ENCODE results near the gene JCAD.

Gene JCAD

GRCh38 chr10:30048768-30049517, 10.4 kb downstream of the JCAD start:
- H3K79me2 ChIP-seq (ENCODE audit: control insufficient read depth, insufficient read depth, low read length, poor library complexity), result peaks cover 2% of the 10 kb centered on the region
- no peak overlapping the region for H3K9ac ChIP-seq (ENCODE audit: low read length)
- H2BK12ac ChIP-seq (ENCODE audit: low read length), result no peak overlapping the region
- H3K4me3 ChIP-seq (ENCODE audit: low read depth, low read length), result no peak overlapping the region
- peaks cover 4 to 17% of the 10 kb centered on the region in 2 experiments for H3K36me3 ChIP-seq (ENCODE audit: control insufficient read depth in 1 of 2, insufficient read depth in 2 of 2, low read length in 2 of 2)
- no peak overlapping the region for H4K12ac ChIP-seq (ENCODE audit: low read depth, low read length)
- H3K9me3 ChIP-seq (ENCODE audit: insufficient read depth, low read depth, low read length), result no peaks in the 10 kb centered on the region
- H2BK5ac ChIP-seq (ENCODE audit: low read depth, low read length, poor library complexity), result no peak overlapping the region
- no peak overlapping the region for H3K27ac ChIP-seq (ENCODE audit: low read depth, low read length)
- H3K14ac ChIP-seq (ENCODE audit: low read length), result no peak overlapping the region
- H2BK120ac ChIP-seq (ENCODE audit: insufficient read depth, low read length, poor library complexity), result no peak overlapping the region
- no peak for DNase-seq
- WGBS (ENCODE audit: extremely low coverage, insufficient coverage, insufficient read length), result no CpG with 5 or more reads among the region's 18 CpGs
- no peak overlapping the region for H2AFZ ChIP-seq (ENCODE audit: insufficient read depth, low read length, poor library complexity)
- no peak overlapping the region for H3K4me2 ChIP-seq (ENCODE audit: low read length)
- no peak overlapping the region for H3K18ac ChIP-seq (ENCODE audit: low read length)
- H3K4ac ChIP-seq (ENCODE audit: low read depth, low read length), result no peak overlapping the region
- H3K23ac ChIP-seq (ENCODE audit: low read length), result no peak overlapping the region
- no peaks in the 10 kb centered on the region for H3K79me1 ChIP-seq (ENCODE audit: low read length)
- H3K4me1 ChIP-seq (ENCODE audit: control insufficient read depth in 1 of 2, insufficient read depth in 2 of 2, low read length in 2 of 2), result no peaks in the 10 kb centered on the region
- no peaks in the 10 kb centered on the region for H3K27me3 ChIP-seq (ENCODE audit: insufficient read depth, low read length)
- H4K91ac ChIP-seq (ENCODE audit: low read depth, low read length), result no peak overlapping the region
- H4K8ac ChIP-seq (ENCODE audit: low read depth, low read length), result no peak overlapping the region
- no peak overlapping the region for H2AK5ac ChIP-seq (ENCODE audit: low read length)

- no peak overlapping the region for H3K9ac ChIP-seq (ENCODE audit: low read length)
- no peak overlapping the region for H2BK12ac ChIP-seq (ENCODE audit: low read length)
- no peak overlapping the region for H3K18ac ChIP-seq (ENCODE audit: low read length)
- no peak overlapping the region for H3K4me2 ChIP-seq (ENCODE audit: low read length)
- H4K12ac ChIP-seq (ENCODE audit: low read depth, low read length), result no peak overlapping the region
- H3K27me3 ChIP-seq (ENCODE audit: insufficient read depth, low read length), result no peaks in the 10 kb centered on the region
- H4K8ac ChIP-seq (ENCODE audit: low read depth, low read length), result no peak overlapping the region
- no CpG with 5 or more reads among the region's 11 CpGs for WGBS (ENCODE audit: extremely low coverage, insufficient coverage, insufficient read length)
- peaks cover 2% of the 10 kb centered on the region for H3K79me2 ChIP-seq (ENCODE audit: control insufficient read depth, insufficient read depth, low read length, poor library complexity)
- H2AFZ ChIP-seq (ENCODE audit: insufficient read depth, low read length, poor library complexity), result no peak overlapping the region
- no peak overlapping the region for H3K23ac ChIP-seq (ENCODE audit: low read length)
- H3K4me1 ChIP-seq (ENCODE audit: control insufficient read depth in 1 of 2, insufficient read depth in 2 of 2, low read length in 2 of 2), result no peaks in the 10 kb centered on the region
- H4K91ac ChIP-seq (ENCODE audit: low read depth, low read length), result no peak overlapping the region
- DNase-seq, result no peak
- no peaks in the 10 kb centered on the region for H3K9me3 ChIP-seq (ENCODE audit: insufficient read depth, low read depth, low read length)
- no peaks in the 10 kb centered on the region for H3K79me1 ChIP-seq (ENCODE audit: low read length)
- H3K4me3 ChIP-seq (ENCODE audit: low read depth, low read length), result no peak overlapping the region
- no peak overlapping the region for H2BK120ac ChIP-seq (ENCODE audit: insufficient read depth, low read length, poor library complexity)
- no peak overlapping the region for H3K14ac ChIP-seq (ENCODE audit: low read length)
- peaks cover 4 to 17% of the 10 kb centered on the region in 2 experiments for H3K36me3 ChIP-seq (ENCODE audit: control insufficient read depth in 1 of 2, insufficient read depth in 2 of 2, low read length in 2 of 2)
- H2BK5ac ChIP-seq (ENCODE audit: low read depth, low read length, poor library complexity), result no peak overlapping the region
- H3K27ac ChIP-seq (ENCODE audit: low read depth, low read length), result no peak overlapping the region
- H3K4ac ChIP-seq (ENCODE audit: low read depth, low read length), result no peak overlapping the region
- no peak overlapping the region for H2AK5ac ChIP-seq (ENCODE audit: low read length)
Observed at GRCh38 chr10:30047924-30048531, 11.4 kb downstream of the JCAD start.

- no peak overlapping the region for H2BK5ac ChIP-seq (ENCODE audit: low read depth, low read length, poor library complexity)
- H2BK120ac ChIP-seq (ENCODE audit: insufficient read depth, low read length, poor library complexity), result no peak overlapping the region
- peaks cover 2% of the 10 kb centered on the region for H3K79me2 ChIP-seq (ENCODE audit: control insufficient read depth, insufficient read depth, low read length, poor library complexity)
- no peak overlapping the region for H4K8ac ChIP-seq (ENCODE audit: low read depth, low read length)
- no peaks in the 10 kb centered on the region for H3K79me1 ChIP-seq (ENCODE audit: low read length)
- H3K27me3 ChIP-seq (ENCODE audit: insufficient read depth, low read length), result no peaks in the 10 kb centered on the region
- H2AK5ac ChIP-seq (ENCODE audit: low read length), result no peak overlapping the region
- no peak overlapping the region for H2AFZ ChIP-seq (ENCODE audit: insufficient read depth, low read length, poor library complexity)
- H3K14ac ChIP-seq (ENCODE audit: low read length), result no peak overlapping the region
- no peak overlapping the region for H3K4me3 ChIP-seq (ENCODE audit: low read depth, low read length)
- H3K9me3 ChIP-seq (ENCODE audit: insufficient read depth, low read depth, low read length), result no peaks in the 10 kb centered on the region
- H4K12ac ChIP-seq (ENCODE audit: low read depth, low read length), result no peak overlapping the region
- no peaks in the 10 kb centered on the region for H3K4me1 ChIP-seq (ENCODE audit: control insufficient read depth in 1 of 2, insufficient read depth in 2 of 2, low read length in 2 of 2)
- H3K9ac ChIP-seq (ENCODE audit: low read length), result no peak overlapping the region
- WGBS (ENCODE audit: extremely low coverage, insufficient coverage, insufficient read length), result no CpG with 5 or more reads among the region's 21 CpGs
- H3K4me2 ChIP-seq (ENCODE audit: low read length), result no peak overlapping the region
- no peak overlapping the region for H3K27ac ChIP-seq (ENCODE audit: low read depth, low read length)
- DNase-seq, result no peak
- H3K36me3 ChIP-seq (ENCODE audit: control insufficient read depth in 1 of 2, insufficient read depth in 2 of 2, low read length in 2 of 2), result peaks cover 4 to 17% of the 10 kb centered on the region in 2 experiments
- H3K4ac ChIP-seq (ENCODE audit: low read depth, low read length), result no peak overlapping the region
- no peak overlapping the region for H2BK12ac ChIP-seq (ENCODE audit: low read length)
- no peak overlapping the region for H3K23ac ChIP-seq (ENCODE audit: low read length)
- no peak overlapping the region for H3K18ac ChIP-seq (ENCODE audit: low read length)
- no peak overlapping the region for H4K91ac ChIP-seq (ENCODE audit: low read depth, low read length)
Observed at GRCh38 chr10:30047430-30047829, 12.0 kb downstream of the JCAD start.

- H3K18ac ChIP-seq (ENCODE audit: low read length), result no peak overlapping the region
- no peak overlapping the region for H4K91ac ChIP-seq (ENCODE audit: low read depth, low read length)
- H3K79me1 ChIP-seq (ENCODE audit: low read length), result no peaks in the 10 kb centered on the region
- no peak overlapping the region for H2BK12ac ChIP-seq (ENCODE audit: low read length)
- H3K14ac ChIP-seq (ENCODE audit: low read length), result no peak overlapping the region
- H3K27me3 ChIP-seq (ENCODE audit: insufficient read depth, low read length), result no peaks in the 10 kb centered on the region
- no peak overlapping the region for H2BK120ac ChIP-seq (ENCODE audit: insufficient read depth, low read length, poor library complexity)
- no peak overlapping the region for H3K4me3 ChIP-seq (ENCODE audit: low read depth, low read length)
- no peak overlapping the region for H3K9ac ChIP-seq (ENCODE audit: low read length)
- H3K23ac ChIP-seq (ENCODE audit: low read length), result no peak overlapping the region
- H3K27ac ChIP-seq (ENCODE audit: low read depth, low read length), result no peak overlapping the region
- H3K79me2 ChIP-seq (ENCODE audit: control insufficient read depth, insufficient read depth, low read length, poor library complexity), result no peaks in the 10 kb centered on the region
- no peak overlapping the region for H3K4me2 ChIP-seq (ENCODE audit: low read length)
- H4K12ac ChIP-seq (ENCODE audit: low read depth, low read length), result no peak overlapping the region
- H3K4ac ChIP-seq (ENCODE audit: low read depth, low read length), result no peak overlapping the region
- no peak overlapping the region for H4K8ac ChIP-seq (ENCODE audit: low read depth, low read length)
- H2BK5ac ChIP-seq (ENCODE audit: low read depth, low read length, poor library complexity), result no peak overlapping the region
- no peaks in the 10 kb centered on the region for H3K4me1 ChIP-seq (ENCODE audit: control insufficient read depth in 1 of 2, insufficient read depth in 2 of 2, low read length in 2 of 2)
- no peak overlapping the region for H2AFZ ChIP-seq (ENCODE audit: insufficient read depth, low read length, poor library complexity)
- WGBS (ENCODE audit: extremely low coverage, insufficient coverage, insufficient read length), result no CpG with 5 or more reads among the region's 3 CpGs
- no peak overlapping the region for H2AK5ac ChIP-seq (ENCODE audit: low read length)
- H3K36me3 ChIP-seq (ENCODE audit: control insufficient read depth in 1 of 2, insufficient read depth in 2 of 2, low read length in 2 of 2), result peaks cover 4 to 19% of the 10 kb centered on the region in 2 experiments
- peak in 1 of 2 donors; percentile 62 for DNase-seq
- H3K9me3 ChIP-seq (ENCODE audit: insufficient read depth, low read depth, low read length), result no peaks in the 10 kb centered on the region
Observed at GRCh38 chr10:30046476-30046875, 12.9 kb downstream of the JCAD start.

All from trophoblast cell (in vitro differentiated cells and primary cell).